Neuronal stem cell (in vitro differentiated cells): ENCODE results near the gene RNF6.

Experiments used
- DNase-seq: peaks from one replicate; pipeline ENCODE4 v3.0.0-alpha.2; 2013; ENCODE audit warnings: low spot score
- H2AFZ ChIP-seq: one replicate; pipeline ENCODE4 v1.6.1; 2013; ENCODE audit warnings: mild to moderate bottlenecking, low read length, inconsistent platforms
- H2AK5ac ChIP-seq: 2 replicates; pipeline ENCODE4 v1.6.1; 2013; ENCODE audit warnings: low read depth, mild to moderate bottlenecking, inconsistent platforms, low read length, moderate library complexity, mixed read lengths
- H2BK120ac ChIP-seq: 2 replicates; pipeline ENCODE4 v1.6.1; 2013; ENCODE audit warnings: low read depth, mild to moderate bottlenecking, inconsistent platforms, low read length, moderate library complexity, mixed read lengths
- H2BK12ac ChIP-seq: one replicate; pipeline ENCODE4 v1.6.1; 2013; ENCODE audit warnings: low read length, inconsistent platforms
- H2BK15ac ChIP-seq: 2 replicates; pipeline ENCODE4 v1.6.1; 2013; ENCODE audit warnings: mild to moderate bottlenecking, low read length, inconsistent platforms, mixed read lengths
- H2BK5ac ChIP-seq: one replicate; pipeline ENCODE4 v1.6.1; 2013; ENCODE audit warnings: inconsistent platforms, mild to moderate bottlenecking, low read length, moderate library complexity
- H3K14ac ChIP-seq: one replicate; pipeline ENCODE4 v1.6.1; 2013; ENCODE audit warnings: low read length, inconsistent platforms
- H3K18ac ChIP-seq: 2 replicates; pipeline ENCODE4 v1.6.1; 2013; ENCODE audit warnings: low read length, inconsistent platforms
- H3K23ac ChIP-seq: 2 replicates; pipeline ENCODE4 v1.6.1; 2013; ENCODE audit warnings: low read depth, mild to moderate bottlenecking, mixed read lengths, low read length, inconsistent platforms; ENCODE audit not compliant: poor library complexity
- H3K27ac ChIP-seq: replicated peaks from 3 replicates; pipeline ENCODE4 v1.5.1; 2013; ENCODE audit warnings: low read length, inconsistent platforms
- H3K27me3 ChIP-seq, 3 experiments: 2 replicates each; pipeline ENCODE4 v1.6.1; 2013; ENCODE audit warnings: low read length in 3 of 3, mild to moderate bottlenecking in 2 of 3, inconsistent platforms in 1 of 3, low read depth in 1 of 3, mixed read lengths in 1 of 3, moderate library complexity in 1 of 3; ENCODE audit not compliant: control insufficient read depth in 3 of 3, insufficient read depth in 3 of 3
- H3K36me3 ChIP-seq, 2 donors: replicated peaks in 1 of 2; 2 replicates each; pipeline ENCODE4 v1.6.1; 2013; ENCODE audit warnings: low read length in 2 of 2; ENCODE audit not compliant: control insufficient read depth in 2 of 2, insufficient read depth in 2 of 2
- H3K4ac ChIP-seq: 2 replicates; pipeline ENCODE4 v1.6.1; 2013; ENCODE audit warnings: inconsistent platforms, mild to moderate bottlenecking, low read length, moderate library complexity
- H3K4me1 ChIP-seq, 2 donors: 1 replicate in 1 of 2; 2 replicates in 1 of 2; pipeline ENCODE4 v1.6.1; 2013; ENCODE audit warnings: low read length in 2 of 2, low read depth in 1 of 2; ENCODE audit not compliant: control insufficient read depth in 2 of 2, insufficient read depth in 1 of 2
- H3K4me2 ChIP-seq: one replicate; pipeline ENCODE4 v1.6.1; 2013; ENCODE audit warnings: mild to moderate bottlenecking, low read length, inconsistent platforms; ENCODE audit not compliant: insufficient read depth, poor library complexity, severe bottlenecking
- H3K4me3 ChIP-seq, 2 donors: 2 replicates each; pipeline ENCODE4 v1.5.1; 2013; ENCODE audit warnings: low read length in 2 of 2, mild to moderate bottlenecking in 2 of 2, inconsistent platforms in 1 of 2, moderate library complexity in 1 of 2
- H3K79me1 ChIP-seq: one replicate; pipeline ENCODE4 v1.6.1; 2013; ENCODE audit warnings: low read depth, mild to moderate bottlenecking, inconsistent platforms, low read length, moderate library complexity
- H3K9ac ChIP-seq: one replicate; pipeline ENCODE4 v1.6.1; 2013; ENCODE audit warnings: mild to moderate bottlenecking, low read depth, low read length, inconsistent platforms; ENCODE audit not compliant: poor library complexity
- H3K9me3 ChIP-seq, 2 donors: replicated peaks in 1 of 2; 2 replicates each; pipeline versions ENCODE3 to v1.6.1; 2013; ENCODE audit warnings: low read length in 2 of 2, mild to moderate bottlenecking in 2 of 2, inconsistent platforms in 1 of 2, low read depth in 1 of 2, mixed read lengths in 1 of 2, moderate library complexity in 1 of 2; ENCODE audit not compliant: control insufficient read depth in 2 of 2, insufficient read depth in 1 of 2
- H4K8ac ChIP-seq: one replicate; pipeline ENCODE4 v1.6.1; 2013; ENCODE audit warnings: low read depth, mild to moderate bottlenecking, inconsistent platforms, low read length, moderate library complexity
- H4K91ac ChIP-seq: one replicate; pipeline ENCODE4 v1.6.1; 2013; ENCODE audit warnings: low read length, low read depth, mild to moderate bottlenecking, inconsistent platforms; ENCODE audit not compliant: poor library complexity
- WGBS, 2 donors: extraction: QIAGEN DNeasy Blood & Tissue Kit; methylation state at CpG; one replicate each; pipeline ENCODE4 v1.1.7; 2013; ENCODE audit warnings: missing lambda C conversion rate in 2 of 2, mixed read lengths in 1 of 2; ENCODE audit not compliant: insufficient read length in 2 of 2, insufficient replicate concordance in 1 of 2; ENCODE audit errors: extremely low coverage in 2 of 2; 5-methylcytosine and 5-hydroxymethylcytosine counted together

RNF6 gene

DNA sequence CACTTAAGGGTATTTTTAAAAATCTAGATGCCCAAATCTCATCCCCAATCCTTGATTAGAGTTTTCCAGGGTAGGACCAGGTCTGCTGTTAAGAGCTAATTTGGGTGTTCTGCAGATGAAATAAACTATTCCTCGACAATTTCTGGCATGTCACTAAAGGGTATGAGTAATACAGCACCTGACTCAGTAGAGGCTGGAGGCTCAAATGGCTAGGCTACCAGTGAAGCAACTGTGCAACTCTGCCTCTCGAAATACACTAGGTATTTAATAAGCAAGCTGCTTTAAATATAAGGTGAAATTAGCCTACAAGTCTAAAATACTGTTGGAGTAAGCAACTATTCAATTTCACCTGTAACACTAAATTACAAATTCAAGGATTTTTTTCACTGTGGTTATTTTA, 1.5 kb downstream of the RNF6 start:
- Histone ChIP-seq H2BK120ac (no peak overlapping the region), H3K4ac (no peak overlapping the region), H3K9ac (no peak overlapping the region), H3K27me3 (no peaks in the 10 kb centered on the region), H3K36me3 (peaks cover 3 to 48% of the 10 kb centered on the region in 2 donors), H3K4me3 (peak overlapping the region in 1 of 2 donors; percentile 89), H2AFZ (no peak overlapping the region), H2AK5ac (no peak overlapping the region), H3K14ac (no peak overlapping the region), H2BK12ac (no peak overlapping the region), H3K23ac (no peak overlapping the region), H4K8ac (no peak overlapping the region), H3K4me2 (no peak overlapping the region), H3K27ac (no peak overlapping the region), H2BK15ac (no peak overlapping the region), H2BK5ac (no peak overlapping the region), H3K18ac (no peak overlapping the region), H3K79me1 (no peaks in the 10 kb centered on the region), H3K4me1 (peaks cover 6% of the 10 kb centered on the region in 2 donors), H3K9me3 (no peaks in the 10 kb centered on the region), H4K91ac (no peak overlapping the region)
- no peak for DNase-seq
- no CpG with 5 or more reads among the region's 2 CpGs for WGBS, 2 donors

DNA sequence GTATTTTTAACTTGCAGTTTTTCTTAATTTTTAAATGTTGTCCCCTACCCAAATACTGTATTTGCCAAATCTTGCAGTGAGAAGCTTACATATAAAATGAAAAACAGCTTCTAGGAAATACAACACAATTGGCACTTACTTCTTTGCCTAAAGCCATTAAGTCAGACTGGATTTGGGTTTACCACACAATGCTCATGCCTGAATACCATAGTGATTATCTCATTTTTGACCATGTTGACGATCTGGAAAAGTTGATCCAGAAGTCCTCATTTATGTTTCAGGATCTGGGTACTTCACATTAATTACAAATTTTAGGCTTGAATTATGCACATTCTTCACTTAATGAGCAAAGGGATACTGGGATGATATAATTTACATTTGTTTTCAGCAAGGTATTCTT, 2.4 kb downstream of the RNF6 start:
- H3K27ac ChIP-seq: no peak overlapping the region
- H2BK15ac ChIP-seq: no peak overlapping the region
- no peak overlapping the region for H2BK120ac ChIP-seq
- H3K14ac ChIP-seq: no peak overlapping the region
- no peak overlapping the region for H2AFZ ChIP-seq
- H3K23ac ChIP-seq: no peak overlapping the region
- H3K27me3 ChIP-seq: no peaks in the 10 kb centered on the region
- H3K4me3 ChIP-seq: no peak overlapping the region
- no peak for DNase-seq
- H3K79me1 ChIP-seq: no peaks in the 10 kb centered on the region
- no peak overlapping the region for H2BK5ac ChIP-seq
- no peak overlapping the region for H3K18ac ChIP-seq
- no peak overlapping the region for H2AK5ac ChIP-seq
- no peaks in the 10 kb centered on the region for H3K9me3 ChIP-seq
- peaks cover 10 to 56% of the 10 kb centered on the region in 2 donors for H3K36me3 ChIP-seq
- H2BK12ac ChIP-seq: no peak overlapping the region
- H3K4me1 ChIP-seq: peaks cover 6% of the 10 kb centered on the region in 2 donors
- H4K8ac ChIP-seq: no peak overlapping the region
- H3K9ac ChIP-seq: no peak overlapping the region
- no CpG with 5 or more reads among the region's 1 CpG for WGBS, 2 donors
- no peak overlapping the region for H3K4ac ChIP-seq
- no peak overlapping the region for H3K4me2 ChIP-seq
- no peak overlapping the region for H4K91ac ChIP-seq

DNA sequence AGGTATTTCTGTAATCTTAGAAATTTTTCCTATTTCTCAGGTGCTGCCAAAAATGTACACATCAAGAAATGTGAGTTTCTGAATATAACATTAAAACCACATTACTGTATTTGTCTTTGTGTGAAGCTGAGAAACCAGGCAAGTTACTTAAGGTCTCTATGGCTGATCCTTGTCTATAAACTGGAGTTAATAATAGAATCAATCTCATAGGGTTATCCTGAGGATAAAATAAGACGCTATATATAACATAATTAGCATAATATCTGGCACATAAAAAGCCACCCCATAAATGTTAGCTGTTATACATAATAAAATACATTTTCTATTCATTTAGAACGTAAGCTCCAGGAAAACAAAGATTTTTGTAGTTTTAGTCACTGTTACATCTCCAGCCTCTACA, 6.1 kb downstream of the RNF6 start:
- no peak overlapping the region for H2BK15ac ChIP-seq
- no peak overlapping the region for H3K9ac ChIP-seq
- no peak overlapping the region for H4K8ac ChIP-seq
- H3K4me3 ChIP-seq: no peak overlapping the region
- WGBS, 2 donors: no CpG with 5 or more reads among the region's 2 CpGs
- no peaks in the 10 kb centered on the region for H3K27me3 ChIP-seq
- peaks cover 21 to 93% of the 10 kb centered on the region in 2 donors for H3K36me3 ChIP-seq
- no peak overlapping the region for H3K4me2 ChIP-seq
- peaks cover 2 to 6% of the 10 kb centered on the region in 2 donors for H3K4me1 ChIP-seq
- no peak overlapping the region for H3K18ac ChIP-seq
- H2AK5ac ChIP-seq: no peak overlapping the region
- H2AFZ ChIP-seq: no peak overlapping the region
- DNase-seq: no peak
- no peaks in the 10 kb centered on the region for H3K9me3 ChIP-seq
- no peaks in the 10 kb centered on the region for H3K79me1 ChIP-seq
- no peak overlapping the region for H3K14ac ChIP-seq
- no peak overlapping the region for H4K91ac ChIP-seq
- no peak overlapping the region for H3K23ac ChIP-seq
- H2BK5ac ChIP-seq: no peak overlapping the region
- H2BK120ac ChIP-seq: no peak overlapping the region
- H2BK12ac ChIP-seq: no peak overlapping the region
- no peak overlapping the region for H3K4ac ChIP-seq
- no peak overlapping the region for H3K27ac ChIP-seq

DNA sequence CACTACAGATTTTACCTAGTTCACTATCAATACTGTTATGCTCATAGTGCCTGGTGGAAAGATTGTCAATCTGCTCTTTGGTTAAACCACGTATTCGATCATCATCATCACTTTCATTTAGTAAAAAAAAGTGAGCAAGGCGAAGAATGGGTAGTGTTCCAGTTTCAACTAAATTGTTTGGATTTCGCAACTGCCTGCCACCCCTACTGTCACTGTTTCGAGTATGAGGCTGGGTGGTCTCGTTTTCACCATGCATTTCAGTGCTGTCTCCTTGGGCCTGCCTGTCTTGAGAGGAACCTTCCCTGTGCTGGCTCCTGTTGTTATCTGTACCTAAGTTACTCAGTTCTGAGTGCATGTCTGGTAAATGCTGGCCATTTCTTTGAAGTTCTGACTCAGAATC, 8.1 kb downstream of the RNF6 start:
- no peak overlapping the region for H4K91ac ChIP-seq
- H3K9me3 ChIP-seq: no peaks in the 10 kb centered on the region

More for the DNA sequence above, 8.1 kb downstream of the RNF6 start:
- H2BK120ac ChIP-seq: no peak overlapping the region
- H3K27me3 ChIP-seq: no peaks in the 10 kb centered on the region
- H3K4ac ChIP-seq: no peak overlapping the region
- H3K18ac ChIP-seq: no peak overlapping the region
- H2AFZ ChIP-seq: no peak overlapping the region
- no peak overlapping the region for H2BK12ac ChIP-seq
- no peaks in the 10 kb centered on the region for H3K79me1 ChIP-seq
- no peak for DNase-seq
- no peak overlapping the region for H3K4me2 ChIP-seq
- no CpG with 5 or more reads among the region's 6 CpGs for WGBS, 2 donors
- H2BK5ac ChIP-seq: no peak overlapping the region
- H3K14ac ChIP-seq: no peak overlapping the region
- H3K4me3 ChIP-seq: no peak overlapping the region
- H2AK5ac ChIP-seq: no peak overlapping the region
- no peak overlapping the region for H3K23ac ChIP-seq
- H4K8ac ChIP-seq: no peak overlapping the region
- no peak overlapping the region for H2BK15ac ChIP-seq
- H3K9ac ChIP-seq: no peak overlapping the region
- H3K4me1 ChIP-seq: no peaks in the 10 kb centered on the region
- H3K36me3 ChIP-seq: peaks cover 23 to 94% of the 10 kb centered on the region in 2 donors
- no peak overlapping the region for H3K27ac ChIP-seq
